Measurements from ENCODE around the gene PAX4.

GRCh38 chr7:127578036-127578684 is 39.8 kb downstream of the PAX4 start:
- TF ChIP-seq CTCF (IDR thresholded peaks at IDR 0.05 in 4 of 5, conservative IDR thresholded peaks at IDR 0.05 in 1 of 5) (no peak), POLR2A (IDR thresholded peaks at IDR 0.05) (no peak)

Measured in gastrocnemius medialis (tissue), 4 donors.